NCI-H345 treated with DMSO at 0.1 percent for 48 hours (cell line): ENCODE data around the gene CFAP73.
"Not testable (repeated sequence)": the region's sequence is repeated elsewhere in the genome, so short reads cannot be mapped to it uniquely, and the experiment has no call there.

Experiments used
- DNase-seq: peaks from one replicate; lab custom pipeline; 2025; ENCODE audit not compliant: unreplicated experiment; lab: John Stamatoyannopoulos, UW

CFAP73 gene

DNA sequence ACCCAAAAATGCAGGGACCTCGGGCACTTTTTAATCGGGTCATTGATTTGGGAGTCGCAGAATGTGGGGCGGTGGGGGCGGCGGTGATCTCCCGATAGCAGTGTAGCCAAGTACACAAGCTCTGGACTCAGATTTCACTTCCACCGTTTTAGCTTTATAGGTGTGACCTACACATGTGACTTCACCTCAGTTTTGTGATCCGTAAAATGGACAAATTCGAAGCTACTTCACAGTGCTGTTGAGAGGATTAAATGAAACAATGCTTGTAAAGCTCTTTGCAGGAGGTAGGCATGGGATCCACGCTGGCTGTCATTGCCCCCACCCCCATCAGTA is 36.5 kb downstream of the CFAP73 start:
- no peak for DNase-seq

DNA sequence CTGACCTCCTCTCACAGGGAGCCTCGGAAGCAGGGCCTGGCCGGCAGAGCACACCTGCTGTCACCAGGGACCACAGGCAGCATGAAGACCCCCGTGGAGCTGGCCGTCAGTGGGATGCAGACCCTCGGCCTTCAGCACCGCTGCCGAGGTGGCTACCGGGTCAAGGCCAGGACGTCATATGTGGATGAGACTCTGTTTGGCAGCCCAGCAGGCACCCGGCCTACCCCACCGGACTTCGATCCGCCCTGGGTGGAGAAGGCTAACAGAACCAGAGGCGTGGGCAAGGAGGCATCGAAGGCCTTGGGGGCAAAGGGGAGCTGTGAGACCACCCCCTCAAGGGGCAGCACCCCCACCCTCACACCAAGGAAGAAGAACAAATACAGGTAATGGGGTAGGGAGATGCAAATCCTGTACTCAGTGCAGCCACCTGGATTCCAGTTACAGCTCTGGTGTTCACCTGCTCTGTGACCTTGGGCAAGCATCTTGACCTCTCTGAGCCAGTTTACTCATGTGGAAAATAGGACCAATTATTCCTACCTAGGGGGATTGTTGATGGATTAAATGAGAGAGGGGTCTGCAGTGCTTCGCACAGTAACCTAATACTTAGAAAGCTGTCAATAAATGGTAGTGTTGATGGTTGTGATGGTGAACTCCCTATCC is 37.3 kb downstream of the CFAP73 start:
- DNase-seq, result no peak

DNA sequence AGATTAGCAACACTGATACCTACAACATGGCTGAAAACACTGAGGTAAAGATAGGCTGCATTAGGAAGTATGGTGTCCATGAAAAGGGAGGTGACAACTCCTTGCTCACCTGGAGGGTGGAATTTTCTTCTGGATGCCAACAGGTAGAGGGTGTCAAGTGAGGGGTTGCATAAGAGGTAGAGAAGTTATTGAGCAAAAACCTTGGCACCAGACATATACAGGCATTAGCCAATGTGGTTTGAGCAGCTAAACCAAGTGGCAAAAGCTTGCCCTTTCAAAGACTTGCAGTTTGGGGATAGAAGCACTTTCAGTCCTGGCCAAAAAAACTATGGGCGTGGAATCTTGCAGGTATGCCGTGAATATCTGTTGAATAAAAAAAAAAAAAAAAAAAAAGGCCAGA is 39.8 kb downstream of the CFAP73 start:
- DNase-seq, result no peak

DNA sequence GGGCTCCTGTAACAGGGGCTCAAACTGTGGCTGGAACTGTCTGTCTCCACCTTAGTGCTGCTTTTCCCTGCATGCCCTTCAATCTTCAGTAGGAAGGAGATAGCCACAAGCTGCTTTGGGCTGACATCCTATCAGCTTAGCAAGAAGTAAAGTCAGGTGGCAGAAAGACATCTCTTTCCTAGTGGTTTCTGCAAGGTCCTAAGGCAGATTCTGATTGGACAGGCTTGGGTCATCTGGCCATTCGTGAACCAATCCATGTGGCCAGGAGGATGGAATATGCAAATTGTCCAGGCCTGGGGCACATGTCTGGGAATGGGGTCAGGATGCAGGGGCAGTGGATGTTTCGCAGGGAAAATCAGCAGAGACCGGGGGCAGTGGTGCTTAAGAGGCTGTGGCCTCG is 41.2 kb downstream of the CFAP73 start:
- DNase-seq, result no peak

DNA sequence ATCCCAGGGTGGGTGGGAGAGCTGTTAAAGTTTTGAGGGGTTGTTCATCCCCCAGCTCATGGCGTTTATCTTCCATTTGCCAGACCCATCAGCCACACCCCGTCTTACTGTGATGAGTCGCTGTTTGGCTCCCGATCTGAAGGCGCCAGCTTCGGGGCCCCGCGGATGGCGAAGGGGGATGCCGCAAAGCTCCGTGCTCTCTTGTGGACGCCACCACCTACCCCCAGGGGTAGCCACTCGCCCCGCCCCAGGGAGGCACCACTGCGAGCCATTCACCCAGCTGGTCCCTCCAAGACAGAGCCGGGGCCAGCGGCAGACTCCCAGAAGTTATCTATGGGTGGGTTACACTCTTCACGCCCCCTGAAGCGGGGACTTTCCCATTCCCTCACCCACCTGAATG is 41.7 kb downstream of the CFAP73 start:
- no peak for DNase-seq

DNA sequence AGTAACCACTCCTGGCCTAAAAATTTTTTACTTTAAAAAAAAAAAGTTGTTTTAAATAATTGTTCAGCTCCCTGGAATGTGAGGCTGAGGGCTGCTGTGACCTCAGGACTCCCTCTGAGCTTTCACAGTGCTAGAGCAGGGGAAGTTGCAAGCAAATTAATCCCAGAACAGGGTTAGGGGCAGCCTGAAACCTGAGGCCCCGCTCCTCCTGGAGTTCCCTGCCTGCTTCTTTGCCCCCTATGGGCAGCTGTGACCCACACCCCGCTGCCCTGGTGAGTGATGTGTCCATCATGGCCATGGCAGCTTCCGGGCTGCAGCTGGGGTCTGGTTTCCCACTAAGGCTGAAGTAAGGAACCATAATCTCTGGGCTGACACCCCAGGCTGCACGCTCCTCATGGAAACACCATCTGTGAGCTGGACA is 45.5 kb downstream of the CFAP73 start:
- DNase-seq, result no peak

DNA sequence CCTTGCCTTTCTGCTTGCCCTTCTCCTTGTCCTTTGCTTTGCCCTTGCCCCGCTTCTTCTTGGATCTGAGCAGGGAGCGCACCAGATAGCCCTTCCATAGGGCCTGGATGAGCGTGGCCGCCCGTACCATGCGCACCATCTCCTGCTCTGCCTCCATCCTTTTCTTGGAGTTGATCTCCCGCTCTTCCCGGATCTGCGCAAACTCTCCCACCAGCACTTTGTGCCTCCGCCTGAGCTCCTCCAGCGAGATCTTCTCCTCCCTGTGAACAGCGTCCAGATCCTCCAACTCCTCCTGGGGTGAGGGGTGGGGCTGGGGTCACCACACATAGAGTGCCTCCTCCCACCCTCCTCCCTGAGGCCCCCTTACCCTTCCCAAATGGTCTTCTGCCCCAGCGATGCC is 46.1 kb downstream of the CFAP73 start:
- DNase-seq, result no peak

DNA sequence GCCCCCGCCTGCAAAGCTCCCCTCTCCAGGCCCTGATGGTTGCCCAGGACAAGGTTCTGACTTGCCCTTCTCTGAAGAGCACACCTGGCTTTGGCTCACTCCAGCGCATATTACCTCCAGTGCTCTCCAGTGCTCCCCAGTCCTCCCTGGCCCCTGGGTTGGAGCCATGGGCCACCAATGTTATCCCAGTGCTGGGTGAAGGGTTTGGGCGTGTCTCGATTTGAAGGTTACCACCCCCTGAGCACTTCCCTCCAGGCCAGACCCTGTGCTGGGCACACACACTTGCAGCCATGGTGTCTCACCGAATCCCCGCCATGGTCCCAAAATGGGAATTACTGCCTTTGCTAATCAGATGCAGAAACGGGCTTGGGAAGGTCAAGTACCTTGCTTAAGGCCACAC is 47.1 kb downstream of the CFAP73 start:
- DNase-seq, result no peak

DNA sequence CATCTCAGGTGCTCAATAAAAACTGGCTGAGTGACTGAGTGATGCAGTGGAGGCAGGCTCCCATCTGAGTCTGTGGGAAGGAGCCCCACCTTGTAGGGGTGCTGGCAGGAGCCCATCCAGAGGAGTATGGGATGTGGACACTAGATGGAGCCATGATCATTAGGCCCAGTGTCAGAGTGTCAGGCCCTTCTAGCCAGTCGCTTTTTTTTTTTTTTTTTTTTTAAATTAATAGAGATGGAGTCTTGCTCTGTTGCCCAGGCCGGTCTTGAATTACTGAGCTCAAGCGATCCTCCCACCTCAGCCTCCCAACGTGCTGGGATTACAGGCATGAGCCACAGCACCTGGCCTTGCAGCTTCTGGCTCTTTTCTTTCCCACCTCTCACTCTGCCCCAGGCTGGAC is 47.5 kb downstream of the CFAP73 start:
- peak; percentile 12 for DNase-seq

DNA sequence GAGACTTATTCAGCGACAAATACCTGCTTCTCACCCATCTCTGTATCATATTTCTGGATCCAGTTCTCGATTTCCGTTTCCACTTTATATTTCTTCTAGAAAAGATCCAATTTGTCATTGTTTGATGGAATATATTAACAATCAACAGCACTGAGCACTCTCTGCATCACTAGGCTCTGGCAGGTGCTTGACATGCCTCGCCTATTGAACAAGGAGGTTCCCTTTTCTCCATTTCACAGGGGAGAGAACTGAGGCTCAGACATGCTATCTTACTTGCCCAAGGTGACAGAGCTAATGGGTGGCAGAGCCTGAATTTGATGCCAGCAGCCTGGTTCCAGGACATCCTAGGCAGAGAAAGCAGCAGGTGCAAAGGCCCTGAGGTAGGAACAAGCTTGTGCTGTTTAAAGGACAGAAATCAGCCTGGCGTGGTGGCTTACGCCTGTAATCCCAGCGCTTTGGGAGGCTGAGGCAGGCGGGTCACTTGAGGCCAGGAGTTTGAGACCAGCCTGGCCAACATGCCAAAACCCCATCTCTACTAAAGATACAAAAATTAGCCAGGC is 48.1 kb downstream of the CFAP73 start:
- DNase-seq, result no peak

DNA sequence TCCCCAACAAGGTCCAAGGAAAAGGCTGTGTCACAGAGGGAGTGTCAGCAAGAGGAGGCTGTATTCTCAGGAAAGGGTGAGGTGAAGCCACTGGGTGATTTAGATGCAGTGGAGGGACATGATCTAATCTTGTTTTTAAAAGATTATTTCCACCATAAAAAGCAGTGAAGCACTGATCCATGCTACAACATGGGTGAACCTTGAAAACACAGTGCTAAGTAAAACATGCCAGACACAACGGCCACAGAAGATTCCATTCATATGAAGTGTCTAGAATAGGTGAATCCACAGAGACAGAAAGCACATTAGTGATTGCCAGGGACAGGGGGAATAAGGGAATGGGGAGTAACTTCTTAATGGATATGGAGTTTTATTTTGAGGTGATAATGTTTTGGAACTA is 48.8 kb downstream of the CFAP73 start:
- no peak for DNase-seq

DNA sequence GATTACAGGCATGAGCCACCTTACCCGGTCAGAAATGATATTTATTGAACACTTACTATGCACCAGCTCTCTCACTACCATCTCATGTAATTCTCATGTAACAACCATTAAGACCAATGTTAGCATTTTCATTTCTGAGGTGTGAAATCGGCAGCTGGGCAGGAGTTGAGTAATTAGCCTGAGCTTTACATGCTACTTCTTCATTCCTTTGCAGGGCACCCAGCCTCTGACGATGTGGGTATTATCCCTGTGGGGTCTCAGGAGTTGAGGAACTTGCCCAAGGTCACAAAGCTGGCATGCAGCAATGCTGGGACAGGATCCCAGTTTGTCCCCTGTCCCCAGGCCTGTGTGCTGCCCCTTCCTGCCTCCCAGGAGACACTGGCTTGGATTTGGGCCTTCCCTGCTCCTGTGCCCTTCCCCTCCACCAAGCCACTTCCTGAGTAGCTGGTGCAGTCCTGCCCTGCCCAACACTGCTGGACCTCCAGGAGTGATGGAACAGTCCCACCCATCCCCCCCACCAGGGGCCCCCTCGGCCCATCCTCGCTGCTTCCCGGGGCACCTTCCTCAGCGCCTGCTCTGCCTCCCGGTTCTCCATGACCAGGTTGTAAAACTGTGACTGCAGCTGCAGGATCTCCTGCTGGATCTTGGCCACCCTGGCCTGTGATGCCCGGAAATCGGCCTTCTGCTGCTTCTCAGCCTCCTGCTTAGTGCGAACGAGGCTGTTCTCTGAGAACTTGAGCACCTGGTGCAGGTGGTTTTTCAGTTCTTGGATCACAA is 50.7 kb downstream of the CFAP73 start:
- DNase-seq, result no peak

DNA sequence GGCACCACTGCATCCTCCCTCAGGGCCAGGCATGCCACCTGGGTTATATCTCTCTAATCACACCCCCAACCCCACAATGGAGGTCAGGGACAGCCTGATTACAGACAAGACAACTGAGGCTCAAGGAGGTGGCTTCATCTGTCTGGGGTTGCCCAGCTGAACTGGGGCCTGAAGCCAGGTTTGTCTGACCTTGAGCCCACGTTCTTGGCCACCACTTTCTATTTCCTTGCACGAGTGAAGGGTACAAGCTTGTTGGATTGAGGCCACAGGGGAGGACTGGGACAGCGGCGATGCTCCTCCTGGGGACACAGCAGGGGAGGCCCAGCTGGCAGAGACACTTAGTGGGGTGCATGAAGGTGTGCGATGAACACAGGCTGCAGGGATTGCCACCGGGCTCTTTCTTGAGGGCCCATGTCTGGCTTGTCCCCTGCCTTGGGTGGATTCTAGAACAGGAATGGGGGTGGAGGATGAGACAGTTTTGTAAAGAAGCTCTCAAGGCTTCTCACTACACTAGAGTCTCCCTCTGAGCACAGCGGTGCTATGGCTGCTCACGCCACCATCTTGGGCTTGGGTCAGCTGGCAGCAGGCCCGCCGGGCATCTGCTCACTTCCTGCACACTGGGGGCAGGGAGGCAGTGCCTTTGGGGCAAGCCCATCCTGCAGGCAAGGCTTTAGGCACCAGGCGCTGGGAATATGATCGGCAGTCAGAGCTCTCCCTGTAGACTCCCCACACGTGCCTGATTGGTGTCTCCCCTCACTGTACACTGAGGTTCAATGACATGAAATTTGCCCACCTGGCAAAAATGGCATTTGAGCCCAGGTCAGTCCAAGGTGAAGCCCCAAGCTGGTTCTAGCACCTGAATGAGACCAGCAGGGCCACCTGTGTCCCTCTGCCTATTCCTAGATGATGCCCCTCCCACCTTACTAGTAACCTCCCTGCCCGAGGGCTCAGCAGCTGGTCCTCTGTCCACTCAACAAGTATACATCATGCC is 52.0 kb downstream of the CFAP73 start:
- DNase-seq, result no peak

DNA sequence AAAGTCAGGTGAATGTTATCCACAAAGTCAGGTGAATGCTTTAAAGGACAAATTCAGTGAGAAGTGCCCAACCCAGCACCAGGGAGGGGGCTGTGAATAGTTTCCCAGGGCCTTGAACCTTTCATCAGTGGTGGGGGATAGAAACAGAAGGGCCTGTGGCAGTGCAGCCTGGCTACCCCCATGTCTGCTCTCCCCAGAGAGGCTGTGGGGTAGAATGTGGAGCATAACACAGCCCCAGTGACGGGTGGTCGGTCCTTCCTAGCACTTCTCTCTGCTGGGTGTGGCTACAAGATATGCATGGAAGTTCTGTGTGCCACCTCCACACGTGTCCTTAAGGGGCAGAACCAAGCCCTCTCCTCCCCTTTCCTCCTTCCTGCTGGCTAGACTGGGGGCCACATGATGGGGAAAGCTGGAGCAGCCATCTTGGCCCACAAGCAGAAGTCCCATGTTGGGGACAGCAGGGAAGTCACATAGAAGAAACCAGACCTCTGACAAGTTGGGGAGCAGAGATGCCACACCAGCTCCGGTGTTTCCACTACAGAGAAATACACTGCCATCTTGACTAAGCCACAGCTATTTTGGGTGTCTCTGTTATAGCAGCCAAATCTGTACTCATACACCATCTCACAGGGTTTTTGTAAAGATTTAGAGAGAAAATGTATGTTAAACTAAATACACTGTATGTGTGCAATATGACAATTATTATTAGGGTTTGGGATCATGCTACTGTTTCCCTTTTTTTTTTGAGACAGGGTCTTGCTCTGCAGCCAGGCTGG is 53.0 kb downstream of the CFAP73 start:
- no peak for DNase-seq

DNA sequence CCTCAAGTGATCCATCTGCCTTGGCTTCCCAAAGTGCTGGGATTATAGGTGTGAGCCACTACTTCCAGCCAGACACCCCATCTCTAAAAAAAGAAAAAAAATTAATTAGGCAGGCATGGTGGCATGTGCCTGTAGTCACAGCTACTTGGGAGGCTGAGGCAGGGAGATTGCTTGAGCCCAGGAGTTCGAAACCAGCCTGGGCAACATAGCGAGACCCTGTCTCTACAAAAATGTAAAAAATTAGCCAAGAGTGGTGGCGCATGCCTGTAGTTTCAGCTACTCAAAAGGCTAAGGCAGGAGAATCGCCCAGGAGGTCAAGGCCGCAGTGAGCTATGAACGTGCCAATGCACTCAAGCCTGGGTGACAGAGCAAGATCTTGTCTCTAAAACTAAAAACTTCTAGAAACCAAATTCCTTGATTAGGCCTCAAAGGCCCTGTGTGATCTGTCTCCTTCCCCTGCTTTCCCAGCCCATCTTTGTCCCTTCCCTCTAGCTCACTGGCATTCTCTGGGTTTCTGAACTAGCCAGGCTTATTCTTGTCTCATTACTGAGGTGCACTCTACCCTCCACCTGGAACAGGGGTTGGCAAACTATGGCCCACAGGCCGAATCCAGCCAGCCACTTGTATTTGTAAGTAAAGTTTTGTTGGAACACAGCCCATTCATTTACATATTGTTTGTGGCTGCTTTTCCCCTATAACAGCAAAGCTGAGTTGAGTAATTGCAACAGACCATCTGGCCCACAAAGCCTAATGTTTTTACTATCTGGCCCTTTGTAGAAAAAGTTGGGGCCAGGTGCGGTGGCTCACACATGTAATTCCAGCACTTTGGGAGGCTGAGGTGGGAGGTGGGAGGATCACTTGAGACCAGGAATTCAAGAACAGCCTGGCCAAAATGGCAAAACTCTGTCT is 54.6 kb downstream of the CFAP73 start:
- no peak for DNase-seq

DNA sequence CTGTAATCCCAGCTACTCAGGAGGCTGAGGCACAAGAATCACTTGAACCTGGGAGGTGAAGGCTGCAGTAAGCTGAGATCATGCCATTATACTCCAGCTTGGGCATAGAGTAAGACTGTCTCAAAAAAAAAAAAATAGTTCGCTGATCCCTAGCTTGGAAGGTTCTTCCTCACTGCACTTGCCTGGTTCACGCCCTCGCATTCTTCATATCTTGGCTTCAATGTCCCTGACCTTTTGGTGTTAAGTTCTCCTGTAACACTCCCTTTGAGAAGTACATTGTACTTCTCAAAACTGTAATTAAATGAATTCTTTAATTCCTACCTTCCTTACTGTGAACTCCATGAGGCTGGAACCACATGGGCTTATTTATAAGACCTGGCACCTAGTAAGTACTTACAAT is 55.3 kb downstream of the CFAP73 start:
- DNase-seq, result no peak

DNA sequence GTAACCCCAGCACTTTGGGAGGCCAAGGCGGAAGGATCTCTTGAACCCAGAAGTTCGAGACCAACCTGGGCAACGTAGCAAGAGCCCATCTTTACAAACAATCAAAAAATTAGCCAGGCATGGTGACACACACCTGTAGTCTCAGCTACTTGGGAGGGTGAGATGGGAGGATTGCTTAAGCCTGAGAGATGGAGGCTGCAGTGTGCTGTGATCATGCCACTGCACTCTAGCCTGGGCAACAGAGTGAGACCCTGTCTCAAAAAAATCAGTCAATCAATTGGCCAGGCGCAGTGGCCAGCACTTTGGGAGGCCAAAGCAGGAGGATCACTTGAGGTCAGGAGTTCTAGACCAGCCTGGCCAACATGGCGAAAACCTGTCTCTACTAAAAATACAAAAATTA is 57.3 kb downstream of the CFAP73 start:
- not testable (repeated sequence) for DNase-seq

DNA sequence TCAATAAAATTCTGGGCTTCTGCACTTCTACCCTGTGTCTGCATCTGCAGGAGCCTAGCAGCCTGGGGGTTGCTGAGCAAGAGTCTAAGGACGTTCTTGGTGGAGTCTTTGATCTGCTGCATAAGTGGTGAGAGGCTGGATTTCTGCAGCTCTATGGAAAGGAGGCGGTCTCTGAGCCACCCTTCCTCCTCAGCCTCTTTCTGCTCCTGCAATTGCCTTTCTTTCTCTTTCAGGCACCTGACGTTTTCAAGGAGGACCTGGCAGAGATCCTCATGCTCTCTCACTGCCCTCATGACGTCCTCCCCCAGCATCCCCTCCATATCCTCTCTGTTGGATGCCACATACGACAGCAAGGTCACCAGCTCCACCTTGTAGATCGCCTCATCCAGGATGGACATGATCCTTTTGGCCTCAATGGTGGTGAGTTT is 58.1 kb downstream of the CFAP73 start:
- no peak for DNase-seq

DNA sequence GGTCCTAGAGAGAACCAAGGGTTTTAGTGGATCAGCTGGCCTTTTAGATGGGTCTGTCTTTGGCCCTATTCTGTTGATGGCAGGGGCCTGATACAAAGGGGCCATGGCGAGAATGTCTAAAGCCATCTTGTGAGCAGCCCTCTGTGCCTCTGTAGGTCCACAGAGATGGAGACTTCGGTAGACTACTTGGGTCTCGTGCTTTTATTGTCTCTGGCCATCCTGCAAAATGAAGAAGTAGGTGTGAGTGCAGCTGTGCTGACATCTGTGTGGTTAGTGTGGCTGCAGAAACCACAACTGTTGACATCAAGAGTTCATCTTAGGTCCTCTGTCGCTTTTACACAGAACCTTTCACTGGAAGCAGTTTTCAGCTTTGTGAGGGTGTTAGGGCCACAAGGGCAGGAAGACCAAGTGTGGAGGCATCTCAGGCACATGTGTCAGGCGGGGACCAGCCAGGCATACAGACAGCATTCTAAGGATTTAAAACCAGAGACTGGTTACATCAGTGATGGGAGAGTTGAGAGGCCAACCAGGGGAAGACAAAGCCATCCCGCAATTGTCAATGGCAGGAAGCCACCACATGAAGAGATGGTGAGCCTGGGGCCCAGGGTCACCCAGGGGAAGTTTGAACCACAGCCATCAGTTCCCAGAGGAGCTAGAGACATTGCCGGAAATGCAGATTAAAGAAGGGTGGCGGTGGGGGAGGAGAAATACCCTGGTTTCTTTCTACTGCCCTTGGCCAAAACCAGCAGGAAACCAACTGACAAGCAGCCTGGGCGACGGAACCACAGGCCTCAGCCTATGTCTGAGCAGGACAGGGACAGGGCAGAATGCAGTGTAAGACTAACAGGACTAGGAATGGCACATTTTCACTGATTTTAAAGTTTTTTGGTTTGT is 58.8 kb downstream of the CFAP73 start:
- no peak for DNase-seq
